Hematopoietic multipotent progenitor cell treated with erythropoietin and hydrocortisone succinate and interleukin-3 and kit ligand, for 8 days (in vitro differentiated cells): ENCODE data around the gene SOS1.
"Not testable (repeated sequence)": the region's sequence is repeated elsewhere in the genome, so short reads cannot be mapped to it uniquely, and the experiment has no call there.

ENCODE experiments used
- DNase-seq: peaks from one replicate; pipeline ENCODE4 v3.0.0-alpha.2; 2015

SOS1 gene

DNA sequence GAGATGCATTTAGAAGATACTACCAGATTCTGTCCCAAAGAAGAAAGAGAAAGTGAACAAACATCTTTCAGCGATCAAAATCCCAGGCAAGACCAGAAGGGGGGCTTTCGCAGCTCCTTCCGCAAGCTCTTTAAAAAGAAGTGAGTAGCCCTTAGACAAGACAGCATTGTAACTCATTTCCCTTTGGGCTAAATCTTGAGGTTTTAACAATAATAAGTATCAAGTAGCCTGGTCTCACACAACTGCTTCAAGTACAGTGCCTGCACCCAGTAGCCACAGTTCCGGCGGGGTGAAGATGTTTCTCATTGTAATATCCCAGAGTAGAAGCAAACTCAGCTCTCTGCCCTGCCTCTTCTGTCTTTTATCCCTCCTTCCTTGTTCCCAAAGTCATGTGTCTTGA is 154.8 kb downstream of the SOS1 start:
- no peak for DNase-seq

DNA sequence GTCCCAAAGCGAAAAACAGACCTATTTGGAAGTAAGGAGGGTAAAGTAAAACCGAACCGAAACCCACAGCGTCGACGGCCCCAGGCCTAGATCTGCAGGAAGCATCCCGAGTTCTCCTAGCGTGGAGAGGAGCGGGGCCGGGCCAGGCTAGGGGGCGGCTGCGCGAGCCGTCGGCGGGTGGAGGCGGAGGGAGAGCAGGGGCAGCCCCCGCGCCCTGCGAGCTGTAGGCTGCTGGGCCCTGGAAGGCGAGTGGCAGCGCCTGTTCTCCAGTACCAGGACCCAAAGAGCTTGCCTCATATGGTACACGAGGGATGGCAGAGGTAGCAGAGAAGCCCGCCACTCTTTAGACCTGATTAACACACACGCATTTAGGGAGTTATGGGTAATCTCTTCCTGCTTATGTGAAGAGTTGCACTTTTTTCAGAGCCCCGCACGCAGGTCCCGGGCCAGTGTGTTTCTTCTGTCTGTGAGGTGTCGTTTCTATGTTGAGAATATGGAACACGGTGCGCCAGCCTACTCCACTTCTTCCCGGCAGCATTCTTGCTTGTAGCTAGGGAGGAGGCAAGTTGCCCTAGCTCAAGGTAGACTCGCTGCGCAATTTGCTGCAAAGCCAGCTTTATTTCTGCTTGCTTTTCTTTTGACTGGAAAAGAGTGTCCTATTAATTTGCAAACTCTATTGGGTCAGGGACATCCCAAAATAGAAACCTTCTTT is 160.1 kb downstream of the SOS1 start:
- no peak for DNase-seq

DNA sequence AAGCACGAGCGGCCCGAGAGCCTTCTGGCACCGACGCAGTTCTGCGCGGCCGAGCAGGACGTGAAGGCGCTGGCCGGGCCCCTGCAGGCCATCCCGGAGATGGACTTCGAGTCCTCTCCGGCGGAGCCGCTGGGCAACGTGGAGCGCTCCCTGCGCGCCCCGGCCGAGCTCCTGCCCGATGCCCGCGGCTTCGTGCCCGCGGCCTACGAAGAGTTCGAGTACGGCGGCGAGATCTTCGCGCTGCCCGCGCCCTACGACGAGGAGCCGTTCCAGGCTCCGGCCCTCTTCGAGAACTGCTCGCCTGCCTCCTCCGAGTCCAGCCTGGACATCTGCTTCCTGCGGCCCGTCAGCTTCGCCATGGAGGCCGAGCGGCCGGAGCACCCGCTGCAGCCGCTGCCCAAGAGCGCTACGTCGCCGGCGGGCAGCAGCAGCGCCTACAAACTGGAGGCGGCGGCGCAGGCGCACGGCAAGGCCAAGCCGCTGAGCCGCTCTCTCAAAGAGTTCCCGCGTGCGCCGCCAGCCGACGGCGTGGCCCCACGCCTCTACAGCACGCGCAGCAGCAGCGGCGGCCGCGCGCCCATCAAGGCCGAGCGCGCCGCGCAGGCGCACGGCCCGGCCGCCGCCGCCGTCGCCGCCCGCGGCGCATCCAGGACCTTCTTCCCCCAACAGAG is 160.8 kb downstream of the SOS1 start:
- DNase-seq: peak; percentile 85

DNA sequence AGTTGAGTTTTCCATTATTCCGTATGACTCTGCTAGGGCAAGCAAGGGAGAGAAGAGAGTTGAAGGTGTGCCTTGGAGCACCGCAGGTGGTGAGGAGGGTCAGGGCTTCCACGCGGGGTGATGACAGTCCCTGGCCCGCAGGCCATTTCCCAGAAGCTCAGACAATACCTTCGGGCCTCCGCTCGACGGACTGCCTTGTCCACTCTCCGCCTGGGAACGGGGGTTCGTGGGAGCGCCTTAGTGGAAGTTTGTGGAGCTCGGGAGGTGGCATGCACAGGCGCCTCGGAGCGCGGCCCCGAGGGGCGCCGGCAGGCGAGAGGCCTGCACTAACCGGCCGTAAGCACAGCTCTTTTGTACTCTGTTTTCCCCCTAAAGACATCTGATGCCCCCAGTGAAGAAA is 161.4 kb downstream of the SOS1 start:
- no peak for DNase-seq

DNA sequence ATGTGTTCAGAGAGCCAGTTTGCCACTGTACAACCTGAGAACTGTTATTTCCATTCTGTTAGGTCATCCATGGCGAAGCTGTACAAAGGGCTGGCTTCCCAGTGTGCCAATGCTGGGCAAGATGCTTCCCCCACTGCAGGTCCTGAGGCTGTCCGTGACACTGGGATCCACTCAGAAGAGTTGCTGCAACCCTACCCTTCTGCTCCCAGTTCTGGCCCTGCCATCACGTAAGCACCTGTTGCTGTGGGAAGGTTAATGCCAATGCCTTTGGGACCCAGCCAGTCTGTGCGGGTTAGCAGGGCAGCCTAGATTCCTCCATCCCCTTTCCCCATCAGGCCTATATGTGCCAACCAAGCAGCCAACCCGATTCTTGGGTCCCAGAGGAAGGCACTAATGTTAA is 162.9 kb downstream of the SOS1 start:
- no peak for DNase-seq

DNA sequence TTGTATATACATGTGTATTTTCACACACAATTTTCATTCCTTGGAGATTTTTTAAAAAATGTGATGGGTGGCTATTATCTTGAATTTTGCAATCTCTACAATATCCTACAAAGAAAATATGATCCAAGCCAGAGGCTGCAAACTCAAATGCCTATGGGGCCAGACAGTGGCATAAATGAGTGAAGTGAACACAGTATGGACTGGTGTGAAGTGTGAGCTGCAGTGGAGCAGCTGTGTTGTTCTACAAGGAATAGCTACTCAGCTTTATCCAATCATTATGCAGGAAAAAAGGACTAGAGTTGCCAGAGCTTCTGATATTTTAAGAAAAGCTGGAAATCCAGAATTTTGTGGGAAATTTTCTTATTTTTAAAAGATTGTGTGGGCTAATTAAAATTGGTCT is 169.1 kb downstream of the SOS1 start:
- no peak for DNase-seq

DNA sequence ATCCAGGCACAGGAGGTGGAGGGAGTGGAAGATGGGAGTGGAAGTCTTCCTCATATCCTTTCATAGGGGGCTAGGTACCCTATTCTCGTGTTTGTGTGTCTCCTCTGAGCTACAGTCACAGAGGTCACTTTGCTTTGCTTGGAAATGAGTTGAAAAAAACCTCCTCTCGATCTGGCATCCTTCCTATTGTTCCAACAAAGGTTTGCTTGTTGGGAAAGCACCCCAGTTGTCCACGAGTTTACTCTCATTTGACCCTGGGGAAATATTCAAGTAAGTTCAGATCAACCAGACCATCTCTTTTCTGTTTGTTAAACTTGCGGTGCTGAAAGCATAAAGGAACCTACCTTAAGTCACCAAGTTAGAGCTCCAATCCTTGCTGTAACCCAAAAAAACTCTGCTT is 171.9 kb downstream of the SOS1 start:
- no peak for DNase-seq

DNA sequence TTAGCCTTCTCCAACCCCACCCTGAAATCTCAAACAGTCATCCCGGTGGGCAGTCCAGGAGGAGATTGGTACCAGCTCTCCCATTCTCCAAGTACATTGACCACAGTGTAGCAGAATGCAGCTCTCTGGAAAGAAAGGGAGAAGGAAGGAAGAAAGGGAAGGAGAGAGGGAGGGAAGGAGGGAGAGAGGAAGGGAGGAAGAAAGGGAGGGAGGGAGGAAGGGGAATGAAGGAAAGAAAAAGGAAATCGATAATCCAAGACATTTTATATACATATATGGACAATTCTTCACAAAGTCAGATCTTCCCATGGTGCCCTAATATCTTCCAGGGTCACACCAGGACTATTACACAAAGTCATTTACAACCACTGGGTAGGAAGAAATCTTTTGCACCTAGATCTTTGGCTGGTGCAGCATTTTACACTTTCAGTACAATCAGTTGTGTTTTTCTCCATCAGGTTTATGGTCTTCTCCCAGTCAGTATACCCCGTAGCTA is 172.4 kb downstream of the SOS1 start:
- DNase-seq: no peak

DNA sequence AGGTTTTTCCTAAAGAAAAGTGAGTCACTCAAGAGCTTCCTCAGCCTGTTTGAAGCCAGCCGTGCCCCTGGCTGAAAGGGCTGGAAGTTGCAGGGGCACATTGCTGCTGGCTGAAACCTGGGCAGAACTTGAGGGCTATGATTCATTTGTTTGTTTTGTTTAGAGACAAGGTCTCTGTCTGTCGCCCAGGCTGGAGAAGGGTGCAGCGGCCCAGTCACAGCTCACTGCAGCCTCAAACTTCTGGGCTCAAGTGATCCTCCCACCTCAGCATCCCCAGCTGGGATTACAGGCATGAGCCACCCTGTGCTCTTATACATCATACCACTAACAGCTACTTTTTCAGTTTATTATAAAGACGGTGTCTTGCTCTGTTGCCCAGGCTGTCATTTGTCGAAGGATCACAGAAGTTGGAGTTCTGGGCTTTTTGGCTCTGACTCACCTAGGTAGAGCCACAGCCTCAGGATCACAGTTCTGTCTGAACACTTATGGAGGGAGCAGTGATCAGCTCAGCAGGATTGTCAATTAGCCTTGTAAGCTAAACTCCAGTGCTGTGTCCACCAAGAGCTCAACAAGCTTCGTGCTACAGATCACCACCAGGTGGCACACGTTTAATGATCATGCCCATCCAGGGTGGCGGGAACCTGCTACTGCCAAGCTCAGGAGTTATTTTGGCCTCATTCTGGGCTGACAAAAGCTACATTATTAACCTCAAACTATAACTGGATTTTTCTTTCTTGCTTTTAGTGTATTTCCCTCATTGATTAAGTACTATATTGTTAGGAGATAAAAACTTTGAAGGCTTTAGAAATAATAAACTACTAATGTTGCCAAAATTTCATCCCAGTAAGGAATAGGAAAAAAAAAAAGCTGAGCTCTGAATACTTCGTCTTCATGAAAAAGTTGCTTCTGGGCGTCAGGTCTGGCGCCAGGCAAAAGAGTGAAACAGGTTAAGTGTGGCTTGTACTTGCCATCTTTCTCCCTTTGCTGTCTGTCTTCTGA is 173.3 kb downstream of the SOS1 start:
- peak; percentile 89 for DNase-seq

DNA sequence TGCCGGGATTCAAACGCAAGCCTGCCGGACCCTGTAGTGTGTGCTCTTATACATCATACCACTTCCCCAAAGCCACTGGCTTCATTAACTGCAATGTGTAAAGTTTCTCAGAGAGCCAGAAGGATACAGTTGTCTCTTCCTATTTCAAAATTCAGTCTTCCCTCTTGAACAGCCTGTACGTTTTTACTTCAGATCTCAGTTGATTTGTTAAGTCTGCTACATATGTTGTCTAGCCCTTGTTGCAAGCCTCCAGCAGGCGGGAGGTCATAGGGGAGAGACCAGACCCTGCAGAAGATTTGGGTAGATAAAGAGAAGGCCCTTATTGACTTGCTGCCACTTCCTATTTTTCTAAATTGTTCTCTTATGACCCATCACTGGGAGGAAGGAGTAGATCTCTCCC is 174.9 kb downstream of the SOS1 start:
- no peak for DNase-seq

DNA sequence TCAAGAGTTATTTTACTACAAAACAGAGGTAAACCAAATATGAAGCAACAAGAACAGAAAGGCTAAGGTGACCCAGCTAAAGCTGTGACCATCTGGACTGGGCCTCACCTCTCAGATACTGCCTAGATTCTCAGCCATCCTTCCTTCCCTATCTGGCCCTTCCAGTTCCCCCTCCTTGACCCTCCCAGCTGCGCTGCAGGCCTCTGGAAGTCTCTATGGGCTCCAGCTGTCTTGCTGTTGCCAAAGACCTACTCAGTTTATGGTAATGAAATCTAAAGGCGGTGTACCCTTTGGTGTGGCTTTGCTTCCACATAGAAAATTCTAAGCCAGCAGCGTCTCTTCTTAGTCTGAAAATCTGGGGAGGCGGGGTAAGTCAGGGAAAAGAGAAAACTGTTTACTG is 175.5 kb downstream of the SOS1 start:
- no peak for DNase-seq

DNA sequence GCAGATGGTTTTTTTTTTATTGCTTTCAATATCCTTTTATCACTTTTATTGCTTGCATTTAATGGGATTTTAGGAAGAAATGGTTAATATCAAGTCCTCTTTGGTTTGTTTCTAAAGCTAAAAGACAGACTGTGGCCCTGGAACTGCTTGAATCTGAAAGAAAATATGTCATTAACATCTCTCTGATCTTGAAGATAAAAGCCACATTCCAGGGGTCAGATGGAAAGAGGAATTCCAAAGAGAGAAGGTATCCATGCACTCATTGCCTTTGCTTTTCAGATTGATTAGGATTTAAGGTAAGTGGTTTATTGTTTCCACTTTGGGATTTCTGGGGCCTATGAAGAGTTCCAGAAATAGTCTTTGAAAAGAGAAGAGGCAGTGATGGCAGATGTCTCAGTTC is 177.1 kb downstream of the SOS1 start:
- DNase-seq: no peak

DNA sequence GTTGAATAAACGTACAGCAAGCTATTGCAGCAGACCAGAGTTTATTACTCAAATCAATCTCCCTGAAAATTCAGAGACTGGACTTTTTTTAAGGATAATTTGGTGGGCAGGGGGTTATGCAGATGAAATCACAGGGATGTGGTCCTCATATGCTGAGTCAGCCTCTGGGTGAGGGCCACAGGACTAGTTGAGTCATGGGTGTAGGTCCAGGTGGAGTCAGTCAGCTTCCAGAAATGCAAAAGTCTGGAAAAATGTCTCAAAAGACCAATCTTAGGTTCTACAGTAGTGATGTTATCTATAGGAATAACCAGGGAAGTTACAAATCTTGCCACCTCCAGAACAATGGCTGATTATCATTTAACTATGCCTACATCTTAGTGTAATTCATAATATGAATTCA is 180.1 kb downstream of the SOS1 start:
- DNase-seq: no peak

DNA sequence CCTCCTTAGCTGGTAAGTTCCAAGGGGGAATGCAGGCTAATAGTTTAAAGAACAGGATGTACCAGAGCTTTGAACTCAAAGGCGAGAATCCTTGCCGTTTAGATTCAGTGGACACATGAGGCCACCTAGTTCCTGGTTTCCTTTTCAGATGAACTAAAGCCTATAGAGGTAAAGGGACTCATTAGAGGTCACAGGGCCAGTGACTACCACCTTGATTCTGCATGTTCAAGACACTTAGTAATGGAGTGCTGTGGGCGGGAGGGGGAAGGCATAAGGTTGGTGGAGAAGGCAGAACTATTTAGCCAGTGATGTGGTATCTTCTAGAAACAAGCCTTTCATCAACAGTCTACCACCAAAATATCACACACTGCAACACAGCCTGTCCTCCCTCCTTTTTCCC is 183.3 kb downstream of the SOS1 start:
- no peak for DNase-seq

DNA sequence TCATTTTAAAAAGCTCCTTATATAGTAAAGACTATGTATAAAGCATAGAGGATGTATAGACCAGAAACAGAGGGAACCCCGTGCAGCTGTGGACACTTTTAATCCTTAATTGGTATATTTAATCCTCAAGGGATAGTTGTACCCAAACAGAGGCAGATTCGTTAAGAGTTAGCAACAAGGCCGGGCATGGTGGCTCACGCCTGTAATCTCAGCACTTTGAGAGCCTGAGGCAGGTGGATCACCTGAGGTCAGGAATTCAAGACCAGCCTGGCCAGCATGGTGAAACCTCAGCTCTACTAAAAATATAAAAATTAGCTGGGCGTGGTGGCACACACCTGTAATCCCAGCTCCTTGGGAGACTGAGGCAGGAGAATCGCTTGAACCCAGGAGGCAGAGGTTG is 184.3 kb downstream of the SOS1 start:
- DNase-seq: not testable (repeated sequence)

DNA sequence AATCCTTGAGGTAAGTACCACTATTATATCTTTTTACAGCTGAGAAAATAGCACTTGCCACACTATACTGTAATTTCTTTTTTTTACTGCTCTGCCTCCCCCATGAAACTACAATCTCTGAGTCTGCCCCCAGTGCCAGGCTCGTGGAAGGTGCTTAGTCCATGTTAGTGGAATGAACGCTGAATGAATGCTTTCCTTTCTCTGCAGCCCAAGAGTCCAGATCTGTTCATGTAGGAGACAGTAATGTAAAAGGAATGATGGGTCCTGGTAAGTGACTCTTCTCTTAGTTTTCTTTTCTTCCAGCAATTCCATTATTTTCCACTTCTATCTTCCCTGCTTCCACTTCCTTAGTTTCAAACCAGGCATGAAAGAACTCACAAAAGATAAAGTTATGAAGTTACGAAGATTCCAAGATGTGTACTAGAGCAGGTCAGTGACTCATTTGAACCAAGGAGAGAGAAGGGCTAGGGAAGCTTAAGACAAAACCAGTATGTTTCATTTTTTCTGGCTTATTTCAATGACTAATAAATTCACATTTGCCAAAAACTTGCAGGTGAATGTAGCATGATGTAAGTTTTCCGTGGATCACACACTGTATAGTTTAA is 185.2 kb downstream of the SOS1 start:
- DNase-seq: no peak

DNA sequence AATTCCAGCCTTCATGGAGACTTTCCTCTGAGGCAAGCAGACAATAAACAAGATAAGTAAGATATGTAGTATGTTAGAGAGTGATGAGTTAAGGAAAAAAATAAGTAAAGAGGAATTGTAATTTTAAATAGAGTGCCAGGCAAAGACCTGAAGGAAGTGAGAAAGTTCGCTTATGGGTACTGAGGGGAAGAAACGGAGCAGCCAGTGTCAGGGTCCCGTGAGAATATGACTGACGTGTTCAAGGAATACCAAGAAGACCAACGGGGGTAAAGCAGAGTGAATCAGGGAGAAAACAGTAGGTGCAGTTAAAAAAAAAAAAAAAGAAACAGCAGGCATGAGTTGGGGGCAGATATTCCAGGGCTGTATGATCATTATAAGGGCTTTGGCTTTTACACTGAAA is 186.1 kb downstream of the SOS1 start:
- DNase-seq: no peak

DNA sequence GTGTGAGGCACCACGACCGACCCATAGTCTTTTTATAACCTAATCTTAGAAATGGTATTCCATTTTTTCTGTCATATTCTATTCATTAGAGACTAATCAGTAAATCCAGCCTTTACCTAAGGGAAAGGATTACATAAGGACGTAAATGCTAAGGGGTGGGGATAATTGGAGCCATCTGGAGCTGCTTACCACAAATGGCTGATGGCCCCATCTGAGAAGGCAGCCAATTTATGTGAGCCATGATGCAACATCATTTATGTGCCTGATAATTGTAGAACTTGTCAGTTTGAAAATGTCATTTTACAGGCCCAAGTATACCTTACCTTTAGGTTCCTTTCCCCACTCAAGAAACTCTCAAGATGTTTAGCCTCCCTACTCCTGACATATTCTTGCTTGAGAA is 187.2 kb downstream of the SOS1 start:
- DNase-seq: no peak

DNA sequence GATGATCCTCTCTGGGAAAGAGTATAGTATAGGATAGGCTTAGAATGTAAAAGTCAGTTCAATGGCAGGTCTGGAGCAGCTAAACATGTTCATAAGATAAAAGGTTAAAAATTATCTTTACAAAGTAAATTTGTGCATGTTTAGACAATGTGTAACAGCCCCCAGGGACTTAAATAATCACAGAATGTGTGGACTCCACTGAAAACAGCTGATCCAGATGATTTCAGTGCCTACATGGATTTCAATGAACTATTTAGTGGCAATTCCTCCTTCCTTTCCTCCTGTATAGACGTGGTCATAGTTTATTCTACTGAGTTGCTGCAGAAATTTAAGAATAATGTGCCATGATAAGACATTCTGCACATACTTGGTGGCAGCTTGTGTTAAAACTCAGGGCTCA is 188.3 kb downstream of the SOS1 start:
- no peak for DNase-seq
